HG03565 (cell line): ENCODE data around the gene SEPTIN12.

Experiments used
- ATAC-seq: cut with Tn5 transposase; IDR thresholded peaks from one replicate; pipeline ENCODE4 v1.9.1; 2021; ENCODE audit warnings: mild to moderate bottlenecking, moderate library complexity; ENCODE audit not compliant: unreplicated experiment

SEPTIN12 gene, protein sequence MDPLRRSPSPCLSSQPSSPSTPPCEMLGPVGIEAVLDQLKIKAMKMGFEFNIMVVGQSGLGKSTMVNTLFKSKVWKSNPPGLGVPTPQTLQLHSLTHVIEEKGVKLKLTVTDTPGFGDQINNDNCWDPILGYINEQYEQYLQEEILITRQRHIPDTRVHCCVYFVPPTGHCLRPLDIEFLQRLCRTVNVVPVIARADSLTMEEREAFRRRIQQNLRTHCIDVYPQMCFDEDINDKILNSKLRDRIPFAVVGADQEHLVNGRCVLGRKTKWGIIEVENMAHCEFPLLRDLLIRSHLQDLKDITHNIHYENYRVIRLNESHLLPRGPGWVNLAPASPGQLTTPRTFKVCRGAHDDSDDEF

DNA sequence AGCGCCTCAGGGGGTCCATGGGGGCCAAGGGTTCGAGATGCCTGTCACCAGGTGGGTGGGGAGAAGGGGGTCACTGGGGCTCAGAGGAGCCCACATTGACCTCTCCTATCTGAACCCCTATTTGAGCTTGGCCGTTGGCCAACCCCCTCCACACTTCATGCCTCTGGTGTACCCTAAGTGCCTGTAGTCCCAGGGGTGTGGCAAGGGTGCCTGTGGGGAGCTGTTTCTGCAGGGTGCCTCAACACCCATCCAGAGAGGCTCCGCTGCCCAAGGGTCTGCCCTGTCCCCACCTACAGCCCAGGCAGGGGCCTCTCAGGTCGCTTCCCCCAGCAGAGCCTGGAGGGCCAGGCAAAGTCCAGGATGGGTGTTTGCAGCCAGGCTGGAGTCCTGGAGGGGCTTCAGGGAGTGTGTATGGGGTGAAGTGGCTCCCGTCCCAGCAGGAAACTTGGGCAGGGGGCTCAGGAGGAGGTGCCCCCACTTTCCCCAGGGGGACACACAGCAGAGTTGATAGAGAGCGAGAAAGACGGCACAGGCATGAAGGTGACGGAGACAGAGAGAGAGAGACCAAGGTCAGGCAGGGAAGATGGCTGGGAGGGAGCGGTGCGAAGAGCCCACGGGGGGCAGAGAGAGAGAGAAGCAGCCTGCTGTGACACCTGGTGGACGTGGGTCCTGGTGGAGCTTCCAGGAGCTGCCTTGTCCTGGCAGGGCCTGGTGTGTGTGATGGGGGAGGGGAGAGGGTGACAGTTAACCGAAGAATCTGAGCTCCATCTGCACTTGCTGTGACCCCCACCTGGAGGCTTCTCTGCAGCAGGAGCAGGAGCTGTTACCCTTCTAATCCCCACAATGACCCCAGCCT, at the start of gene SEPTIN12:
SEPTIN12 (minus strand) TSS at position 719 of the 856 bp plus-strand sequence; CDS start at position 19, 700 bp downstream.
- ATAC-seq: no peak

- ATAC-seq: no peak
Observed at GRCh38 chr16:4836727-4837126, 48.6 kb upstream of the SEPTIN12 start.

GRCh38 chr16:4833584-4833983, 45.4 kb upstream of the SEPTIN12 start:
- ATAC-seq: no peak

GRCh38 chr16:4832698-4833343, 44.7 kb upstream of the SEPTIN12 start:
- no peak for ATAC-seq

DNA sequence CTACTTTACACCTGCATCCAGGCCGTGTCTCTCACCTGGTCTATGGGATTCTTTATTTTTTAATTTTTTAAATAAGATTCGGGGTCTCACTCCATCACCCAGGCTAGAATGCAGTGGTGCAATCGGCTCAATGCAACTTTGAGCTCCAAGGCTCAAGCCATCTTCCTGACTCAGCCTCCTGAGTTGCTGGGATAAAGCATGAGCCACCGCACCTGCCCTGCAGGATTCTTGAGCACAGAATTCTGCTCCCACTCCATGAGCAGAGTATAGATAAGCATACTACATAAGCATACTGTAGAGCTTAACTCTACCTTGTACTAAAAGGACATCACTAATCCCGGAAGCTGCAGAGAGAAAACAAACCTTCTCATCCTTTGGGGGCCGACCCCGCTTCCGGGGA, 43.5 kb upstream of the SEPTIN12 start:
- ATAC-seq: no peak

DNA sequence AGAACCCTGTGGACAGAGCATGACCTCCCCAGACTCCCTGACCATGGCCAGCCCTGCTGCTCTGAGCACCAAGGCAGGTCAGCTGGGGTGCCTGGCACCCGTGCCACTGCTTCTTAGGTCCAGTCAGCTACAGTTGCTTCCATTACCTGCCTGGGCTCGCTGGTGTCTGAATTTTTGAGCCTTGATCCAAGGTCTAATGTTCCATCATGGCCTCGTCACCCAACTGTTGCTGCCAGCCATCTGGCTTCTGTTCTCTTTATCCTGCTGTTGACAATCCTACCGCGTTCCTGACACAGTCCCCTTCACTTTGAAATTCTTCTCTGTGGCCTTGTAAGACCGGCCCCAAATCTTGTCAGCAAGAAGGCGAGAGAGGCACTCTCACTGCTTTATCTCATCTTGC, 42.3 kb upstream of the SEPTIN12 start:
- ATAC-seq: no peak

GRCh38 chr16:4828567-4829321, 40.6 kb upstream of the SEPTIN12 start:
- ATAC-seq: no peak

- ATAC-seq: no peak
Observed at GRCh38 chr16:4826980-4827379, 38.8 kb upstream of the SEPTIN12 start.

- no peak for ATAC-seq
Observed at GRCh38 chr16:4826526-4826925, 38.4 kb upstream of the SEPTIN12 start.

- ATAC-seq: no peak
Observed at GRCh38 chr16:4825196-4825595, 37.1 kb upstream of the SEPTIN12 start.

DNA sequence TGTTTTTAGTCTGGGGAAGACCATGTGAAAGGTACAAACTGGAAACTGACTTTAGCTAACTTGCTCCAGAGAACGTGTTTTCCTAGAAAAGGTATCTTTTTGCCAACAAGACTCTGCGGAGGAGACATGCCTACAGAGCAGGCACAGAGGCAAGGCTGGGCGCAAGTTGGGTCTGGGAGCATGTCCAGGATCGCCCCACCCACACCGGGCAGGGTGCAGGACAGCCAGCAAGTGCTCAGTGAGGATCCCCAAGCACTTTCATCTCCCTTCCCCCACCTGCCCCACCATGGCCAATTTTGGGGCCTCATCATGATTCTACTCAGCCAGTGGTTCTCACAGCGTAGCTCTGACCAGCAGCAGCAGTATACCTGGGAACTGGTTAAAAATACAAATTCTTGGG, 32.5 kb upstream of the SEPTIN12 start:
- ATAC-seq: no peak

- no peak for ATAC-seq
Observed at GRCh38 chr16:4814542-4815173, 26.5 kb upstream of the SEPTIN12 start.

GRCh38 chr16:4814046-4814445, 25.9 kb upstream of the SEPTIN12 start:
- ATAC-seq: no peak

DNA sequence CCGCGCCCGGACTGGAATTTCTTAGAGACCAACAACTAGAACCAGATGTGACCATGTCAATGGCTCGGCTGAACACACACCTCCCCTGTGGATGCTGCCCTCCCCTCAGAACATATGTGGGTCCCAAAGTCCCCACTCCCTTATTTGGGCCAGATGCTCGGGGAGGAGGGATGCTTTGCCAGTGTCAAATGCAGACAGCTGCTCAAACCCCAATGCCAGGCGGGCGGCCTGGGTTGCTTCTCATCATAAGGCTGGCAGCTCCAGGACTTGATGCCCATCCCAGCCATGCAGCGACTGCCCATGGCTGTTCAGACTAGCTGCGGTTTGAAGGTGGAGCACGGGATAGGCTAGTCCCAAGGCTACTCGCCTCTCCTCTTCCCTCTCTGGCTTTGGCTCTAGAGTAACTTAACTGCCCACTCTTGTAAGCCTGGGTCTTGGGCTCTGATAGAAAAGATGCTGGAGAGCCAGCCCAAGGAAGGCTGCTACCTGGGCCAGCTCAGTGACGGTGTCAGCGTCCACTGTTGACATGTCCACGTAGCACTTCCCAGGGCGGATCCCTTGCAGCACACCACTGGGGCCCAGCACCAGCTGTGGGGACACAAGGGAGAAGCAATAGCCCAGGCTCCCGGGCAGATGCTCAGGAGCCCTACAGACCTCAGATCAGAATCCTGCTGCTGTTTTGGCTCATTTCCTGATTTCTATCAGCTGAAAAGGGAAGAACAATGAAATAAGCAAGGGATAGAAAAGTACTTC, 25.3 kb upstream of the SEPTIN12 start:
- ATAC-seq: no peak

DNA sequence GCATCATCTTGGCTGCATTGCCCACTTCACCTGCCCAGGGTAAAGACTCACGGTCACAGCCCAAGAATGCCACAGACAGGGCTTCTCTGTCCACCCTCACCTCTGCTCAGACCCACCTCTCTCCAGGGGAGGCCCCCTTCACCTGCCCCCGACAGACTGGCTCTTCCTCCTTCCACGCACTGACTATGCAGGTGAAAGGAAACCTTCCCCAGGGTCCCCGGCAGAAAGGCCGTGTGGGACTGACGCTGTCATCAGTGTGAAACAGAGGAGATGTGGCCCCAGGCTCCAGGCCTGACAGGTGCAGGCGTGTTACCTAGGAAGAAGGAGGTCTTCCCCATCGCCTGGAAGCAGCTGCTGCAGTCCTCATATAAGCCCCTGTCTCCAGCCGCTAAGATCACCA, 23.6 kb upstream of the SEPTIN12 start:
- ATAC-seq: no peak

- no peak for ATAC-seq
Observed at GRCh38 chr16:4811242-4811641, 23.1 kb upstream of the SEPTIN12 start.

- ATAC-seq: no peak
Observed at GRCh38 chr16:4806280-4806679, 18.1 kb upstream of the SEPTIN12 start.

- no peak for ATAC-seq
Observed at GRCh38 chr16:4805231-4805630, 17.1 kb upstream of the SEPTIN12 start.

- ATAC-seq: no peak
Observed at GRCh38 chr16:4803898-4804762, 16.0 kb upstream of the SEPTIN12 start.
